WTC11 (cell line): Measurements from ENCODE around the gene MACROD2. TPM values are rescaled to one million over a fixed set of nuclear protein-coding genes. Genes with fewer than 3 reads are reported as not detected.
A peak's percentile ranks its signal among the peaks of the same experiment; 100 is the strongest.

Source experiments
- ATAC-seq: fragments of 200-7000 bp; cut with Tn5 transposase; 2 replicates; pipeline ENCODE4 v1.10.0; 2021; ENCODE audit warnings: mild to moderate bottlenecking, moderate library complexity
- CTCF ChIA-PET: fragments of 300-600 bp; sonication (Branson Sonifier 250); formaldehyde crosslinking; loops from one replicate; lab custom pipeline; 2021; ENCODE audit warnings: antibody characterized with exemption; lab: Charles Lee
- POLR2A ChIA-PET: fragments of 350-600 bp; sonication (Branson Sonifier 250); formaldehyde crosslinking; loops from one replicate; lab custom pipeline; 2021; ENCODE audit warnings: antibody characterized with exemption; lab: Charles Lee
- DNase-seq: peaks from one replicate; pipeline ENCODE4 v3.0.0; 2021; ENCODE audit warnings: low spot score
- H3K27ac Mint-ChIP-seq: 2 replicates; pipeline ENCODE4 v1.8.0; 2021; ENCODE audit warnings: mixed read lengths
- H3K27me3 Mint-ChIP-seq: 2 replicates; pipeline ENCODE4 v1.8.0; 2021; ENCODE audit warnings: low read depth, mild to moderate bottlenecking, moderate library complexity, mixed read lengths
- H3K36me3 Mint-ChIP-seq: 2 replicates; pipeline ENCODE4 v1.8.0; 2021; ENCODE audit warnings: mixed read lengths
- H3K4me1 Mint-ChIP-seq: 2 replicates; pipeline ENCODE4 v1.8.0; 2022; ENCODE audit warnings: mixed read lengths
- H3K4me3 Mint-ChIP-seq: 2 replicates; pipeline ENCODE4 v1.8.0; 2021; ENCODE audit warnings: mild to moderate bottlenecking, moderate library complexity, mixed read lengths
- H3K9me3 Mint-ChIP-seq: 2 replicates; pipeline ENCODE4 v1.8.0; 2021; ENCODE audit warnings: mixed read lengths
- ATF1 ChIP-seq: sonication (generic); formaldehyde crosslinking; IDR thresholded peaks from 2 replicates; pipeline ENCODE4 v1.8.1; 2023; ENCODE audit warnings: mild to moderate bottlenecking, moderate library complexity, missing genetic modification reagents
- ATF3 ChIP-seq: sonication (generic); formaldehyde crosslinking; conservative IDR thresholded peaks from 2 replicates; pipeline ENCODE4 v1.8.1; 2022; ENCODE audit warnings: mild to moderate bottlenecking, missing genetic modification reagents
- ATF6 ChIP-seq: sonication (generic); formaldehyde crosslinking; IDR thresholded peaks from 2 replicates; pipeline ENCODE4 v1.8.1; 2023; ENCODE audit warnings: mild to moderate bottlenecking, missing genetic modification reagents
- E2F5 ChIP-seq: sonication (generic); formaldehyde crosslinking; IDR thresholded peaks from 2 replicates; pipeline ENCODE4 v1.8.1; 2022; ENCODE audit warnings: mild to moderate bottlenecking, moderate library complexity, missing genetic modification reagents
- ESRRA ChIP-seq: sonication (generic); formaldehyde crosslinking; IDR thresholded peaks from 2 replicates; pipeline ENCODE4 v1.8.1; 2022; ENCODE audit warnings: mild to moderate bottlenecking, missing genetic modification reagents, borderline replicate concordance
- ETV6 ChIP-seq: sonication (generic); formaldehyde crosslinking; IDR thresholded peaks from 2 replicates; pipeline ENCODE4 v1.8.1; 2022; ENCODE audit warnings: mild to moderate bottlenecking, missing genetic modification reagents
- JAZF1 ChIP-seq: fragments of 250-450 bp; sonication (Bioruptor Pico); IDR thresholded peaks from 2 replicates; pipeline ENCODE4 v1.9.0; 2021; ENCODE audit warnings: moderate library complexity, mild to moderate bottlenecking, inconsistent platforms
- JUN ChIP-seq: sonication (generic); formaldehyde crosslinking; IDR thresholded peaks from 2 replicates; pipeline ENCODE4 v1.8.0; 2023; ENCODE audit warnings: mild to moderate bottlenecking, missing genetic modification reagents
- KAT7 ChIP-seq: sonication (generic); formaldehyde crosslinking; IDR thresholded peaks from 2 replicates; pipeline ENCODE4 v1.8.1; 2023; ENCODE audit warnings: missing genetic modification reagents, mild to moderate bottlenecking, borderline replicate concordance
- NR3C1 ChIP-seq: sonication (generic); formaldehyde crosslinking; conservative IDR thresholded peaks from 2 replicates; pipeline ENCODE4 v1.8.1; 2023; ENCODE audit warnings: low read depth, mild to moderate bottlenecking, missing genetic modification reagents
- PRDM15 ChIP-seq: sonication (generic); formaldehyde crosslinking; IDR thresholded peaks from 2 replicates; pipeline ENCODE4 v1.8.0; 2022; ENCODE audit warnings: missing genetic modification reagents
- STAT6 ChIP-seq: sonication (generic); formaldehyde crosslinking; conservative IDR thresholded peaks from 2 replicates; pipeline ENCODE4 v1.8.1; 2023; ENCODE audit warnings: mild to moderate bottlenecking, low read depth, missing genetic modification reagents, moderate library complexity
- TCF7 ChIP-seq: sonication (generic); formaldehyde crosslinking; IDR thresholded peaks from 2 replicates; pipeline ENCODE4 v1.8.0; 2022; ENCODE audit warnings: mild to moderate bottlenecking, low read depth, missing genetic modification reagents, moderate library complexity
- TEAD4 ChIP-seq: sonication (generic); formaldehyde crosslinking; IDR thresholded peaks from 2 replicates; pipeline ENCODE4 v1.8.0; 2022; ENCODE audit warnings: mild to moderate bottlenecking, missing genetic modification reagents
- TP53 ChIP-seq: sonication (generic); formaldehyde crosslinking; IDR thresholded peaks from 2 replicates; pipeline ENCODE4 v1.8.1; 2023; ENCODE audit warnings: mild to moderate bottlenecking, missing genetic modification reagents
- USF1 ChIP-seq: sonication (generic); formaldehyde crosslinking; IDR thresholded peaks from 2 replicates; pipeline ENCODE4 v1.8.0; 2022; ENCODE audit warnings: mild to moderate bottlenecking, missing genetic modification reagents
- ZMAT4 ChIP-seq: fragments of 250-450 bp; sonication (Bioruptor Pico); IDR thresholded peaks from 2 replicates; pipeline ENCODE4 v1.9.0; 2021; ENCODE audit warnings: mild to moderate bottlenecking
- ZNF219 ChIP-seq: sonication (generic); formaldehyde crosslinking; IDR thresholded peaks from 2 replicates; pipeline ENCODE4 v1.8.0; 2023; ENCODE audit warnings: missing genetic modification reagents, mild to moderate bottlenecking, borderline replicate concordance
- ZNF317 ChIP-seq: sonication (generic); formaldehyde crosslinking; IDR thresholded peaks from 2 replicates; pipeline ENCODE4 v1.8.1; 2023; ENCODE audit warnings: low read depth, mild to moderate bottlenecking, moderate library complexity, missing genetic modification reagents, borderline replicate concordance
- ZSCAN18 ChIP-seq: fragments of 250-450 bp; sonication (Bioruptor Pico); IDR thresholded peaks from 2 replicates; pipeline ENCODE4 v2.1.2; 2022; ENCODE audit warnings: mild to moderate bottlenecking, moderate library complexity
- total RNA-seq: library from RNA; stranded (reverse); gene quantifications from 3 replicates; pipeline ENCODE4 v1.2.3, GENCODE V29; 2021

MACROD2 gene
- total RNA-seq, 1 experiment from 2014 or later: 4.1 TPM

GRCh38 chr20:15068486-15068885, 1073.2 kb downstream of the MACROD2 start (continued):
- no peak for TF ChIP-seq ATF6 (CRISPR knock-in tag)
- no peak for TF ChIP-seq ZNF317 (CRISPR knock-in tag)
- TF ChIP-seq NR3C1: no peak
- no peak for TF ChIP-seq ESRRA (CRISPR knock-in tag)
- no peak for TF ChIP-seq KAT7 (CRISPR knock-in tag)
- TF ChIP-seq JUN (CRISPR knock-in tag): no peak
- no peak for TF ChIP-seq TEAD4
- no peak for TF ChIP-seq TCF7 (CRISPR knock-in tag)

- no peak for DNase-seq
- H3K36me3 Mint-ChIP-seq: peaks cover 16% of the 10 kb centered on the region; the same call in 1 of the 2 replicates
- no peak overlapping the region for H3K4me3 Mint-ChIP-seq
- ChIA-PET POLR2A (no interaction called here), CTCF (no interaction called here)
- peak; percentile 92 for ATAC-seq
- peak overlapping the region; percentile 8; the same call in 1 of the 2 replicates for H3K27ac Mint-ChIP-seq
- peaks cover 26% of the 10 kb centered on the region for H3K4me1 Mint-ChIP-seq
- peaks cover 23% of the 10 kb centered on the region for H3K9me3 Mint-ChIP-seq
- H3K27me3 Mint-ChIP-seq: no peaks in the 10 kb centered on the region
- no peak for TF ChIP-seq ZNF219
- TF ChIP-seq ATF1: no peak
- no peak for TF ChIP-seq JAZF1 (CRISPR knock-in tag)
- TF ChIP-seq ATF3: no peak
- TF ChIP-seq E2F5 (CRISPR knock-in tag): no peak
- no peak for TF ChIP-seq ZNF317 (CRISPR knock-in tag)
- no peak for TF ChIP-seq TP53 (CRISPR knock-in tag)
- no peak for TF ChIP-seq ZSCAN18 (CRISPR knock-in tag)
- TF ChIP-seq USF1: no peak
- TF ChIP-seq ETV6 (CRISPR knock-in tag): no peak
- no peak for TF ChIP-seq STAT6 (CRISPR knock-in tag)
- no peak for TF ChIP-seq PRDM15
- TF ChIP-seq ESRRA (CRISPR knock-in tag): no peak
- TF ChIP-seq ZMAT4 (CRISPR knock-in tag): no peak
Measured at GRCh38 chr20:15069355-15069754, 1074.0 kb downstream of the MACROD2 start.
